GM21423 (cell line): Measurements from ENCODE around the gene GAS2L3.
"Not testable (repeated sequence)": the region's sequence is repeated elsewhere in the genome, so short reads cannot be mapped to it uniquely, and the experiment has no call there.

ENCODE experiments used
- ATAC-seq: cut with Tn5 transposase; IDR thresholded peaks from one replicate; pipeline ENCODE4 v1.9.1; 2021; ENCODE audit warnings: mild to moderate bottlenecking, moderate library complexity; ENCODE audit not compliant: unreplicated experiment

The GAS2L3 gene

GRCh38 chr12:100574187-100575074 is 947 bp downstream of the GAS2L3 start:
- no peak for ATAC-seq

GRCh38 chr12:100576331-100577036 is 3.0 kb downstream of the GAS2L3 start:
- no peak for ATAC-seq

GRCh38 chr12:100578923-100579322 is 5.4 kb downstream of the GAS2L3 start:
- no peak for ATAC-seq

GRCh38 chr12:100579844-100580243 is 6.4 kb downstream of the GAS2L3 start:
- no peak for ATAC-seq

GRCh38 chr12:100584256-100584655 is 10.8 kb downstream of the GAS2L3 start:
- ATAC-seq = no peak

GRCh38 chr12:100591979-100592378 is 18.5 kb downstream of the GAS2L3 start:
- ATAC-seq = no peak

GRCh38 chr12:100593490-100593889 is 20.0 kb downstream of the GAS2L3 start:
- ATAC-seq = no peak

- no peak for ATAC-seq
Observed at GRCh38 chr12:100601626-100602025, 28.1 kb downstream of the GAS2L3 start.

GRCh38 chr12:100602997-100603396 is 29.5 kb downstream of the GAS2L3 start:
- not testable (repeated sequence) for ATAC-seq

- ATAC-seq = no peak
Observed at GRCh38 chr12:100608776-100609175, 35.3 kb downstream of the GAS2L3 start.

- ATAC-seq = no peak
Observed at GRCh38 chr12:100610666-100611430, 37.4 kb downstream of the GAS2L3 start.

- no peak for ATAC-seq
Observed at GRCh38 chr12:100612606-100613005, 39.1 kb downstream of the GAS2L3 start.

- ATAC-seq = no peak
Observed at GRCh38 chr12:100624571-100624970, 51.1 kb downstream of the GAS2L3 start.

GRCh38 chr12:100632445-100632892 is 59.0 kb downstream of the GAS2L3 start:
- peak; percentile 60 for ATAC-seq

GRCh38 chr12:100633082-100633785 is 59.8 kb downstream of the GAS2L3 start:
- not testable (repeated sequence) for ATAC-seq

- ATAC-seq = no peak
Observed at GRCh38 chr12:100643246-100643645, 69.8 kb downstream of the GAS2L3 start.

- no peak for ATAC-seq
Observed at GRCh38 chr12:100646896-100647295, 73.4 kb downstream of the GAS2L3 start.

GRCh38 chr12:100651108-100651507 is 77.6 kb downstream of the GAS2L3 start:
- ATAC-seq = no peak

- no peak for ATAC-seq
Observed at GRCh38 chr12:100651694-100652093, 78.2 kb downstream of the GAS2L3 start.

- no peak for ATAC-seq
Observed at GRCh38 chr12:100652488-100652887, 79.0 kb downstream of the GAS2L3 start.

- ATAC-seq = no peak
Observed at GRCh38 chr12:100656141-100656540, 82.7 kb downstream of the GAS2L3 start.
